GM21619 (cell line): Measurements from ENCODE around the gene POU6F1.
A peak's percentile ranks its signal among the peaks of the same experiment; 100 is the strongest.
"Not testable (repeated sequence)": the region's sequence is repeated elsewhere in the genome, so short reads cannot be mapped to it uniquely, and the experiment has no call there.

ENCODE experiments used
- ATAC-seq: cut with Tn5 transposase; IDR thresholded peaks from one replicate; pipeline ENCODE4 v1.9.1; 2021; ENCODE audit not compliant: unreplicated experiment

The POU6F1 gene

GRCh38 chr12:51217968-51218606 is at the start of gene POU6F1:
TSS of gene POU6F1 (minus strand) at chr12:51218062. CDS start at chr12:51206836, 11,226 bp downstream.
- peak; percentile 72 for ATAC-seq

GRCh38 chr12:51265024-51265423 is 47.2 kb upstream of the POU6F1 start:
- ATAC-seq, result peak; percentile 44

GRCh38 chr12:51264297-51264696 is 46.4 kb upstream of the POU6F1 start:
- ATAC-seq, result no peak

GRCh38 chr12:51263341-51263740 is 45.5 kb upstream of the POU6F1 start:
- ATAC-seq, result no peak

GRCh38 chr12:51262758-51263177 is 44.9 kb upstream of the POU6F1 start:
- no peak for ATAC-seq

GRCh38 chr12:51259600-51259999 is 41.7 kb upstream of the POU6F1 start:
- ATAC-seq, result not testable (repeated sequence)

- ATAC-seq, result no peak
Measured at GRCh38 chr12:51254536-51254935, 36.7 kb upstream of the POU6F1 start.

GRCh38 chr12:51253276-51253675 is 35.4 kb upstream of the POU6F1 start:
- ATAC-seq, result no peak

GRCh38 chr12:51247523-51248206 is 29.8 kb upstream of the POU6F1 start:
- ATAC-seq, result no peak

GRCh38 chr12:51246254-51246853 is 28.5 kb upstream of the POU6F1 start:
- ATAC-seq, result no peak

GRCh38 chr12:51245476-51246253 is 27.8 kb upstream of the POU6F1 start:
- no peak for ATAC-seq

GRCh38 chr12:51244269-51244668 is 26.4 kb upstream of the POU6F1 start:
- no peak for ATAC-seq

GRCh38 chr12:51242876-51243275 is 25.0 kb upstream of the POU6F1 start:
- ATAC-seq, result no peak

GRCh38 chr12:51242120-51242519 is 24.3 kb upstream of the POU6F1 start:
- ATAC-seq, result no peak

- no peak for ATAC-seq
Measured at GRCh38 chr12:51240971-51241370, 23.1 kb upstream of the POU6F1 start.

- peak; percentile 88 for ATAC-seq
Measured at GRCh38 chr12:51238510-51239334, 20.9 kb upstream of the POU6F1 start, which contains the start of gene DAZAP2. TSS of gene DAZAP2 (plus strand) at chr12:51238826. CDS start at chr12:51238908, 82 bp downstream.

- ATAC-seq, result peak; percentile 6
Measured at GRCh38 chr12:51238037-51238509, 20.2 kb upstream of the POU6F1 start.

- ATAC-seq, result no peak
Measured at GRCh38 chr12:51234530-51234929, 16.7 kb upstream of the POU6F1 start.

- ATAC-seq, result no peak
Measured at GRCh38 chr12:51232642-51233041, 14.8 kb upstream of the POU6F1 start.

GRCh38 chr12:51229116-51229809 is 11.4 kb upstream of the POU6F1 start:
- ATAC-seq, result no peak
